H9 (cell line): ENCODE results near the gene FRS3. TPM values are rescaled to one million over a fixed set of nuclear protein-coding genes. Genes with fewer than 3 reads are reported as not detected.

ENCODE experiments used
- DNase-seq: peaks from one replicate; pipeline ENCODE4 v3.0.0-alpha.2; 2017
- H2AFZ ChIP-seq: one replicate; pipeline ENCODE4 v1.6.1; 2013; ENCODE audit warnings: mild to moderate bottlenecking, low read length, control low read depth, moderate library complexity
- H2AK5ac ChIP-seq: 2 replicates; pipeline ENCODE4 v1.6.1; 2013; ENCODE audit warnings: low read length, control low read depth, mixed read lengths; ENCODE audit not compliant: insufficient read length
- H2BK120ac ChIP-seq: one replicate; pipeline ENCODE4 v1.6.1; 2013; ENCODE audit warnings: low read depth, mild to moderate bottlenecking, low read length, control low read depth, inconsistent platforms; ENCODE audit not compliant: poor library complexity, severe bottlenecking
- H2BK12ac ChIP-seq: 2 replicates; pipeline ENCODE4 v1.6.1; 2013; ENCODE audit warnings: low read length, control low read depth, mixed read lengths, low read depth; ENCODE audit not compliant: insufficient read length
- H2BK15ac ChIP-seq: 2 replicates; pipeline ENCODE4 v1.6.1; 2013; ENCODE audit warnings: low read depth, low read length, control low read depth
- H2BK20ac ChIP-seq: one replicate; pipeline ENCODE4 v1.6.1; 2013; ENCODE audit warnings: low read depth, mild to moderate bottlenecking, low read length, control low read depth, inconsistent platforms; ENCODE audit not compliant: poor library complexity, severe bottlenecking
- H2BK5ac ChIP-seq: 2 replicates; pipeline ENCODE4 v1.6.1; 2013; ENCODE audit warnings: low read length, control low read depth, mixed read lengths; ENCODE audit not compliant: insufficient read length
- H3K14ac ChIP-seq: 2 replicates; pipeline ENCODE4 v1.6.1; 2013; ENCODE audit warnings: low read length, control low read depth; ENCODE audit not compliant: insufficient read depth
- H3K18ac ChIP-seq: 2 replicates; pipeline ENCODE4 v1.6.1; 2013; ENCODE audit warnings: low read depth, mild to moderate bottlenecking, mixed read lengths, low read length, control low read depth; ENCODE audit not compliant: insufficient read length
- H3K23ac ChIP-seq: 2 replicates; pipeline ENCODE4 v1.6.1; 2013; ENCODE audit warnings: low read length, control low read depth, mixed read lengths, low read depth; ENCODE audit not compliant: insufficient read length
- H3K23me2 ChIP-seq: 2 replicates; pipeline ENCODE4 v1.6.1; 2013; ENCODE audit warnings: low read depth, mild to moderate bottlenecking, mixed read lengths, low read length, control low read depth; ENCODE audit not compliant: insufficient read length, poor library complexity, severe bottlenecking
- H3K27ac ChIP-seq: 2 replicates; pipeline ENCODE4 v1.5.1; 2013; ENCODE audit warnings: low read length, control low read depth, mixed read lengths, low read depth; ENCODE audit not compliant: insufficient read length
- H3K27me3 ChIP-seq: 2 replicates; pipeline ENCODE4 v1.6.1; 2013; ENCODE audit warnings: low read length, control low read depth, inconsistent platforms; ENCODE audit not compliant: insufficient read depth
- H3K4ac ChIP-seq: 2 replicates; pipeline ENCODE4 v1.6.1; 2013; ENCODE audit warnings: low read depth, mild to moderate bottlenecking, control low read depth, inconsistent platforms, low read length, moderate library complexity
- H3K4me1 ChIP-seq: 2 replicates; pipeline ENCODE4 v1.6.1; 2013; ENCODE audit warnings: low read length, control low read depth, inconsistent platforms; ENCODE audit not compliant: insufficient read depth
- H3K4me2 ChIP-seq: 2 replicates; pipeline ENCODE4 v1.6.1; 2013; ENCODE audit warnings: low read length, control low read depth, mixed read lengths; ENCODE audit not compliant: insufficient read length, insufficient read depth
- H3K56ac ChIP-seq: 2 replicates; pipeline ENCODE4 v1.6.1; 2013; ENCODE audit warnings: low read depth, mild to moderate bottlenecking, mixed read lengths, low read length, control low read depth; ENCODE audit not compliant: insufficient read length
- H3K79me1 ChIP-seq: 2 replicates; pipeline ENCODE4 v1.6.1; 2013; ENCODE audit warnings: low read depth, mild to moderate bottlenecking, moderate library complexity, low read length, control low read depth, inconsistent platforms; ENCODE audit not compliant: insufficient read depth, poor library complexity, severe bottlenecking
- H3K79me2 ChIP-seq: 2 replicates; pipeline ENCODE4 v1.6.1; 2013; ENCODE audit warnings: low read length, control low read depth, inconsistent platforms; ENCODE audit not compliant: insufficient read depth
- H3K9ac ChIP-seq: 2 replicates; pipeline ENCODE4 v1.6.1; 2013; ENCODE audit warnings: low read length, control low read depth, mixed read lengths; ENCODE audit not compliant: insufficient read length; ENCODE audit errors: extremely low read depth
- H3K9me3 ChIP-seq: one replicate; pipeline ENCODE4 v1.6.1; 2013; ENCODE audit warnings: low read depth, low read length, inconsistent platforms; ENCODE audit not compliant: control insufficient read depth
- H3T11ph ChIP-seq: one replicate; pipeline ENCODE4 v1.6.1; 2013; ENCODE audit warnings: mild to moderate bottlenecking, low read length, control low read depth, inconsistent platforms
- H4K20me1 ChIP-seq: one replicate; pipeline ENCODE4 v1.6.1; 2013; ENCODE audit not compliant: control insufficient read depth, insufficient read length, insufficient read depth
- H4K5ac ChIP-seq: 2 replicates; pipeline ENCODE4 v1.6.1; 2013; ENCODE audit warnings: low read depth, mild to moderate bottlenecking, mixed read lengths, low read length, control low read depth; ENCODE audit not compliant: insufficient read length
- H4K8ac ChIP-seq: replicated peaks from 2 replicates; pipeline ENCODE4 v1.6.1; 2013; ENCODE audit warnings: low read length, control low read depth, mixed read lengths, low read depth; ENCODE audit not compliant: insufficient read length
- H4K91ac ChIP-seq: 2 replicates; pipeline ENCODE4 v1.6.1; 2013; ENCODE audit warnings: low read depth, mild to moderate bottlenecking, moderate library complexity, mixed read lengths, low read length, control low read depth; ENCODE audit not compliant: insufficient read length
- H3K27ac Mint-ChIP-seq, 3 experiments: 2 replicates in 2 of 3; 3 replicates in 1 of 3; pipeline ENCODE4 v1.8.0; 2020 to 2021; ENCODE audit warnings: mixed read lengths in 3 of 3, mild to moderate bottlenecking in 1 of 3, moderate library complexity in 1 of 3
- H3K27me3 Mint-ChIP-seq: 2 replicates; pipeline ENCODE4 v1.8.0; 2021; ENCODE audit warnings: low read depth, mild to moderate bottlenecking, moderate library complexity, mixed read lengths
- H3K36me3 Mint-ChIP-seq, 3 experiments: 2 replicates in 2 of 3; 3 replicates in 1 of 3; pipeline ENCODE4 v1.8.0; 2020 to 2021; ENCODE audit warnings: low read depth in 3 of 3, mixed read lengths in 3 of 3; ENCODE audit not compliant: insufficient read depth in 1 of 3
- H3K4me1 Mint-ChIP-seq, 2 experiments: 2 replicates each; pipeline ENCODE4 v1.8.0; 2020; ENCODE audit warnings: mixed read lengths in 2 of 2
- H3K4me3 Mint-ChIP-seq, 2 experiments: 2 replicates in 1 of 2; 3 replicates in 1 of 2; pipeline ENCODE4 v1.8.0; 2020 to 2021; ENCODE audit warnings: mild to moderate bottlenecking in 2 of 2, mixed read lengths in 2 of 2, moderate library complexity in 1 of 2
- H3K9me3 Mint-ChIP-seq, 2 experiments: 2 replicates in 1 of 2; 3 replicates in 1 of 2; pipeline ENCODE4 v1.8.0; 2020; ENCODE audit warnings: mild to moderate bottlenecking in 2 of 2, mixed read lengths in 2 of 2, moderate library complexity in 1 of 2
- total RNA-seq: library from RNA; stranded (reverse); gene quantifications from 2 replicates; pipeline ENCODE4 v1.2.1, GENCODE V29; 2021
- TF ChIP-seq, protein P1 (sequence below): fragments of 200-600 bp; sonication (generic); conservative IDR thresholded peaks from 3 replicates; pipeline ENCODE4 v1.8.0; 2021; ENCODE audit warnings: antibody characterized with exemption, mild to moderate bottlenecking

FRS3 gene
- total RNA-seq, 1 experiment from 2014 or later: 4.8 TPM

DNA sequence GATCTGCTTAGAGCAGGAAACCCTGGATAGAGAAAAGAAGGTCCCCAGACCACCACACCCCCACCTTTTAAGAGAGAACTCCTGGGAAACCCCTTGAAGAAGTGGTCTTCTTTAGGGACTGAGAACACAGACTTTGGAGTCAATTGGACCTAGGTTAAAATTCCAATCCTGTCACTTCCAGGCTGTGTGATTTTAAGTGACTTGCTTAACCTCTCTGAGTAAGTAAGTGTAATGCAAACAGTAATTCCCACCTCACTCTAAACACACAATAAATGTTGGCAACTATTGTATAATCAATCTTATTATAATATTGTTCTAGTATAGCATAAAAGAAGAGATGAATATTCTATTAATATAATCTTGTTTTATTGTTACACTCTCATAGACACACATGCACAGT lies 47.6 kb downstream of the FRS3 start:
- Histone ChIP-seq H3K27me3 (no peaks in the 10 kb centered on the region), H3K4me1 (peaks cover 11% of the 10 kb centered on the region; the same call in 1 of the 2 replicates), H3K23ac (no peak overlapping the region), H3K56ac (no peak overlapping the region), H3K14ac (no peak overlapping the region), H3K27ac (no peak overlapping the region), H2BK120ac (no peak overlapping the region), H3K79me1 (no peaks in the 10 kb centered on the region), H3T11ph (no peak overlapping the region), H2AK5ac (no peak overlapping the region), H3K4me2 (no peak overlapping the region), H4K8ac (no peak overlapping the region), H3K9me3 (no peaks in the 10 kb centered on the region), H2BK15ac (no peak overlapping the region), H2BK5ac (no peak overlapping the region), H4K20me1 (no peaks in the 10 kb centered on the region), H2BK12ac (no peak overlapping the region), H2AFZ (no peak overlapping the region), H4K91ac (no peak overlapping the region), H3K18ac (no peak overlapping the region), H3K4ac (no peak overlapping the region), H3K23me2 (peaks cover 12% of the 10 kb centered on the region), H4K5ac (no peak overlapping the region), H3K79me2 (no peaks in the 10 kb centered on the region), H3K9ac (no peak overlapping the region), H2BK20ac (no peak overlapping the region)
- Mint-ChIP-seq H3K27ac (no peak overlapping the region), H3K36me3 (no peaks in the 10 kb centered on the region), H3K4me1 (peaks cover 55 to 57% of the 10 kb centered on the region in 2 experiments), H3K4me3 (peak overlapping the region in 1 of 2 experiments; percentile 93; a peak in 2 of 5 replicates), H3K27me3 (peaks cover 32% of the 10 kb centered on the region), H3K9me3 (no peaks in the 10 kb centered on the region; a peak in 1 of 5 replicates)
- TF ChIP-seq, protein P1, sequence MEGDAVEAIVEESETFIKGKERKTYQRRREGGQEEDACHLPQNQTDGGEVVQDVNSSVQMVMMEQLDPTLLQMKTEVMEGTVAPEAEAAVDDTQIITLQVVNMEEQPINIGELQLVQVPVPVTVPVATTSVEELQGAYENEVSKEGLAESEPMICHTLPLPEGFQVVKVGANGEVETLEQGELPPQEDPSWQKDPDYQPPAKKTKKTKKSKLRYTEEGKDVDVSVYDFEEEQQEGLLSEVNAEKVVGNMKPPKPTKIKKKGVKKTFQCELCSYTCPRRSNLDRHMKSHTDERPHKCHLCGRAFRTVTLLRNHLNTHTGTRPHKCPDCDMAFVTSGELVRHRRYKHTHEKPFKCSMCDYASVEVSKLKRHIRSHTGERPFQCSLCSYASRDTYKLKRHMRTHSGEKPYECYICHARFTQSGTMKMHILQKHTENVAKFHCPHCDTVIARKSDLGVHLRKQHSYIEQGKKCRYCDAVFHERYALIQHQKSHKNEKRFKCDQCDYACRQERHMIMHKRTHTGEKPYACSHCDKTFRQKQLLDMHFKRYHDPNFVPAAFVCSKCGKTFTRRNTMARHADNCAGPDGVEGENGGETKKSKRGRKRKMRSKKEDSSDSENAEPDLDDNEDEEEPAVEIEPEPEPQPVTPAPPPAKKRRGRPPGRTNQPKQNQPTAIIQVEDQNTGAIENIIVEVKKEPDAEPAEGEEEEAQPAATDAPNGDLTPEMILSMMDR: no peak
- DNase-seq: no peak
